Transverse colon (tissue), 4 donors: ENCODE measurements around the gene ARL2. TPM values are rescaled to one million over a fixed set of nuclear protein-coding genes. Genes with fewer than 3 reads are reported as not detected.

ENCODE experiments used
- DNase-seq: peaks from one replicate; pipeline ENCODE4 v3.0.0-alpha.2; 2019
- H3K27ac ChIP-seq, 4 donors: fragments of 200-600 bp; sonication (generic); 2 replicates each; pipeline ENCODE4 v1.5.1; 2016 to 2018; ENCODE audit warnings: inconsistent platforms in 4 of 4
- H3K27me3 ChIP-seq: fragments of 200-600 bp; sonication (generic); 2 replicates; pipeline ENCODE4 v1.5.1; 2017; ENCODE audit warnings: inconsistent platforms
- H3K36me3 ChIP-seq, 4 donors: fragments of 200-600 bp; sonication (generic); 2 replicates each; pipeline ENCODE4 v1.5.1; 2017 to 2019; ENCODE audit warnings: inconsistent platforms in 4 of 4
- H3K4me1 ChIP-seq, 4 donors: fragments of 200-600 bp; sonication (generic); 2 replicates each; pipeline ENCODE4 v1.5.1; 2017 to 2020; ENCODE audit warnings: inconsistent platforms in 4 of 4
- H3K4me3 ChIP-seq, 4 donors: fragments of 200-600 bp; sonication (generic); 1 replicate in 1 of 4; 2 replicates in 3 of 4; pipeline versions ENCODE4 v1.5.1 to v1.6.1; 2017 to 2019; ENCODE audit warnings: inconsistent platforms in 4 of 4
- H3K9me3 ChIP-seq, 2 donors: fragments of 200-600 bp; sonication (generic); 2 replicates each; pipeline ENCODE4 v1.5.1; 2017 to 2019; ENCODE audit warnings: inconsistent platforms in 2 of 2
- CTCF ChIP-seq, 5 experiments: fragments of 200-600 bp in 3 of 5; fragments of 450-650 bp in 2 of 5; sonication (generic) in 3 of 5; IDR thresholded peaks; 1 replicate in 2 of 5; 2 replicates in 3 of 5; pipeline ENCODE4 v1.5.1; 2016 to 2017; ENCODE audit warnings: antibody characterized with exemption in 5 of 5, inconsistent platforms in 3 of 5, mild to moderate bottlenecking in 2 of 5, moderate library complexity in 1 of 5
- EP300 ChIP-seq: sonication (generic); formaldehyde crosslinking; IDR thresholded peaks from one replicate; pipeline ENCODE4 v1.6.1; 2017; ENCODE audit warnings: antibody characterized with exemption, low read depth
- POLR2A ChIP-seq: fragments of 450-650 bp; IDR thresholded peaks from one replicate; pipeline ENCODE4 v1.6.1; 2016; ENCODE audit warnings: antibody characterized with exemption, mild to moderate bottlenecking, moderate library complexity
- POLR2AphosphoS5 ChIP-seq, 3 donors: sonication (generic); formaldehyde crosslinking; IDR thresholded peaks; one replicate each; pipeline ENCODE4 v1.6.1; 2016; ENCODE audit warnings: antibody characterized with exemption in 3 of 3
- WGBS, 2 donors: methylation state at CpG; one replicate each; pipeline ENCODE4 v1.1.5; 2018; ENCODE audit warnings: low coverage in 1 of 2; 5-methylcytosine and 5-hydroxymethylcytosine counted together
- in situ Hi-C, 4 donors: fragments of 200-750 bp; cut with MboI; loops; one replicate each; pipeline versions ENCODE4 v1.15.0 to v1.15.1; 2017; ENCODE audit warnings: low sequenced_read_pairs in 3 of 4, low pct_ligation_motif_present in 1 of 4, low pct_unique_long_range_greater_than_20kb in 1 of 4
- intact Hi-C: fragments of 100-400 bp; cut with DNase I; formaldehyde crosslinking; loops from one replicate; pipeline ENCODE4 v1.15.1; 2023; ENCODE audit warnings: low total_unique reads
- total RNA-seq, 4 donors: library from RNA; depleted of rRNA; stranded (reverse); fragments of >200 nt; gene quantifications; one replicate each; pipeline ENCODE4 v1.1.0, GENCODE V29; 2016

The ARL2 gene
- total RNA-seq, 4 donors from 2014 or later: 28.4 to 147 (median 85.8) TPM

GRCh38 chr11:64987998-64988854 lies 25.7 kb upstream of the ARL2 start:
- intact Hi-C loops (no loop called here), in situ Hi-C loops (no loop called here)
- no peak overlapping the region for H3K27ac ChIP-seq
- TF ChIP-seq CTCF (IDR thresholded peaks at IDR 0.05) (no peak), POLR2AphosphoS5 (IDR thresholded peaks at IDR 0.05) (no peak)
- H3K27me3 ChIP-seq: no peaks in the 10 kb centered on the region
- H3K36me3 ChIP-seq: peaks cover 0 to 6% (median 0%) of the 10 kb centered on the region in 4 donors
- DNase-seq: no peak
- H3K4me1 ChIP-seq: peaks cover 0 to 17% (median 2%) of the 10 kb centered on the region in 4 donors
- no peaks in the 10 kb centered on the region for H3K9me3 ChIP-seq
- H3K4me3 ChIP-seq: no peak overlapping the region
- WGBS, 2 donors: 40 to 86% methylated on average over 1 to 6 of the region's 6 CpGs

- Histone ChIP-seq H3K27ac (peak overlapping the region in 2 of 4 donors; percentile 27 to 51), H3K4me1 (peaks cover 0 to 17% (median 2%) of the 10 kb centered on the region in 4 donors), H3K27me3 (no peaks in the 10 kb centered on the region), H3K9me3 (no peaks in the 10 kb centered on the region), H3K36me3 (peaks cover 0 to 10% (median 0%) of the 10 kb centered on the region in 4 donors), H3K4me3 (peak overlapping the region in 1 of 4 donors; percentile 22)
- DNase-seq: no peak
- intact Hi-C loops: no loop called here
- TF ChIP-seq POLR2A (no peak), POLR2AphosphoS5 (IDR thresholded peaks at IDR 0.05) (no peak)
- WGBS, 2 donors: 92% methylated on average over 12 of the region's 13 CpGs; no CpG with 5 or more reads in 1 of the 2 donors
- in situ Hi-C loops: no loop called here
These were observed 24.5 kb upstream of the ARL2 start for GRCh38 chr11:64989416-64989815.

DNA sequence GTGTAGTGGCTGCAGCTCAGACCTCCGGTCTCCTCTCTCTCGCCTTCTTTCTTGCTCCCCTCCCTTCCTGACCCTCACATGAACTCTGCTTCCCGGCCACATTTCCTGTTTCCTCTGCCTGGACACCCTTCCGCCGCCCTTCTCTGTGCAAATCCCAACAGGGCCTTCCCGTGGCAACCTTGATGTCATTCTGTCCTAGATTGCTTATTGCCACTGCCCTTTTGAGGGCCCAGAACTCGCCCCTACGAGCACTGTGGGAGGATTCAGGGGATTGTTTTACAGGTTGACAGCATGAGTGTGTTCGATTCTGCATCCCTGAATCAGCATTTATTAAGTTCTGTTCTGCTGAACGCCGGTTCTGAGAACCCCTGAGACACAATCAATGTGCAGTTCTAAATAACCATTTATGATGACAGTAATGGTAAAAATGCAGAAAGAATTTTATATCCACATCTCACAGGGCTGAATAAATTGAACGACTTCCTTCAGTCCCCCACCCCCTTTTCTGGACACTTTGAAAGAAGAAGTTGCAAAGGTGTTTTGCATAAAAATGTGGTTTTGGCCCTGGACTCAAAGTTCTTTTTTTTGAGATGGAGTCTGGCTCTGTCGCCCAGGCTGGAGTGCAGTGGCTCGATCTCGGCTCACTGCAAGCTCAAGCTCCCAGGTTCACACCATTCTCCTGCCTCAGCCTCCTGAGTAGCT lies 23.6 kb upstream of the ARL2 start:
- WGBS, 2 donors: 43 to 56% methylated on average over 11 to 15 of the region's 15 CpGs
- Histone ChIP-seq H3K27me3 (no peaks in the 10 kb centered on the region), H3K27ac (peak overlapping the region; percentile 39 to 51 (median 46)), H3K9me3 (no peaks in the 10 kb centered on the region), H3K4me3 (peak overlapping the region in 1 of 4 donors; percentile 22), H3K4me1 (peaks cover under 1 to 25% (median 3%) of the 10 kb centered on the region in 4 donors), H3K36me3 (peaks cover 0 to 10% (median 0%) of the 10 kb centered on the region in 4 donors)
- in situ Hi-C loops (no loop called here), intact Hi-C loops (no loop called here)
- no peak for DNase-seq
- no peak for TF ChIP-seq POLR2A
- no peak for TF ChIP-seq CTCF (IDR thresholded peaks at IDR 0.05)
- no peak for TF ChIP-seq POLR2AphosphoS5 (IDR thresholded peaks at IDR 0.05)
- TF ChIP-seq EP300: no peak

- H3K4me3 ChIP-seq: no peak overlapping the region
- no peaks in the 10 kb centered on the region for H3K27me3 ChIP-seq
- H3K36me3 ChIP-seq: peaks cover 0 to 10% (median 0%) of the 10 kb centered on the region in 4 donors
- H3K9me3 ChIP-seq: no peaks in the 10 kb centered on the region
- H3K27ac ChIP-seq: no peak overlapping the region
- WGBS, 2 donors: 87% methylated on average over 7 of the region's 7 CpGs; no CpG with 5 or more reads in 1 of the 2 donors
- intact Hi-C loops (no loop called here), in situ Hi-C loops (no loop called here)
- no peak for TF ChIP-seq CTCF (IDR thresholded peaks at IDR 0.05)
- TF ChIP-seq EP300: no peak
- no peak for TF ChIP-seq POLR2A
- TF ChIP-seq POLR2AphosphoS5 (IDR thresholded peaks at IDR 0.05): no peak
- H3K4me1 ChIP-seq: peaks cover 19 to 59% (median 31%) of the 10 kb centered on the region in 4 donors
- DNase-seq: no peak
These were observed 19.6 kb upstream of the ARL2 start for GRCh38 chr11:64994318-64994717.
